ENCODE results near the gene APMAP. TPM values are rescaled to one million over a fixed set of nuclear protein-coding genes. Genes with fewer than 3 reads are reported as not detected.

The APMAP gene
- total and polyA plus RNA-seq, 9 of the 15 experiments (the other 6 are each of a cell fraction or from before 2014, with no cell fraction given) = 6.7 to 18.2 (median 14.4) TPM

DNA sequence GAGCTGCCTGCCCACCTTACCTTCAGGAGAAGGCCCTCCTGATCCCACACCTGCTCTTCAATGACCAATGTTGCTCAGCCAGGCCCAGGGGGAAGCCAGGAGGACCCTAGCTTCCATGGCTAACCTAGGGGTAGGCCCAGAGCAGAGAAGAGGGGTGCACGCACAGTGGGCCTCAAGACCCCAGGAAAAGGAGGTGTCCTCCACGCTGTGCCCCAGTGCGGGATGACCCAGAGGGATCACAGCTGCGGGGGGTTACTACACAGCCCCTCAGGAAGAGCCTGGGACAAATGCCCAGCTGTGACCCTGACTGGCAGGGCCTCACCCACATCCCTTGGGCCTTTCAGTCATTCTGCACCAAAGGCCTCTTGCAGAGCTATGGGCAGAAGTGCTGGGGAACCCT, 31.6 kb upstream of the APMAP start (continued):
- TF ChIP-seq DDX20 (tag; IDR thresholded peaks at IDR 0.05; ENCODE audit: low read depth) = no peak
- no peak for TF ChIP-seq NFE2L1 (tag; IDR thresholded peaks at IDR 0.05; ENCODE audit: borderline replicate concordance, low read depth)
- no peak for TF ChIP-seq POLR2A (conservative IDR thresholded peaks at IDR 0.05)
- no peak for TF ChIP-seq CBFA2T2 (conservative IDR thresholded peaks at IDR 0.05)
- TF ChIP-seq, protein P1, sequence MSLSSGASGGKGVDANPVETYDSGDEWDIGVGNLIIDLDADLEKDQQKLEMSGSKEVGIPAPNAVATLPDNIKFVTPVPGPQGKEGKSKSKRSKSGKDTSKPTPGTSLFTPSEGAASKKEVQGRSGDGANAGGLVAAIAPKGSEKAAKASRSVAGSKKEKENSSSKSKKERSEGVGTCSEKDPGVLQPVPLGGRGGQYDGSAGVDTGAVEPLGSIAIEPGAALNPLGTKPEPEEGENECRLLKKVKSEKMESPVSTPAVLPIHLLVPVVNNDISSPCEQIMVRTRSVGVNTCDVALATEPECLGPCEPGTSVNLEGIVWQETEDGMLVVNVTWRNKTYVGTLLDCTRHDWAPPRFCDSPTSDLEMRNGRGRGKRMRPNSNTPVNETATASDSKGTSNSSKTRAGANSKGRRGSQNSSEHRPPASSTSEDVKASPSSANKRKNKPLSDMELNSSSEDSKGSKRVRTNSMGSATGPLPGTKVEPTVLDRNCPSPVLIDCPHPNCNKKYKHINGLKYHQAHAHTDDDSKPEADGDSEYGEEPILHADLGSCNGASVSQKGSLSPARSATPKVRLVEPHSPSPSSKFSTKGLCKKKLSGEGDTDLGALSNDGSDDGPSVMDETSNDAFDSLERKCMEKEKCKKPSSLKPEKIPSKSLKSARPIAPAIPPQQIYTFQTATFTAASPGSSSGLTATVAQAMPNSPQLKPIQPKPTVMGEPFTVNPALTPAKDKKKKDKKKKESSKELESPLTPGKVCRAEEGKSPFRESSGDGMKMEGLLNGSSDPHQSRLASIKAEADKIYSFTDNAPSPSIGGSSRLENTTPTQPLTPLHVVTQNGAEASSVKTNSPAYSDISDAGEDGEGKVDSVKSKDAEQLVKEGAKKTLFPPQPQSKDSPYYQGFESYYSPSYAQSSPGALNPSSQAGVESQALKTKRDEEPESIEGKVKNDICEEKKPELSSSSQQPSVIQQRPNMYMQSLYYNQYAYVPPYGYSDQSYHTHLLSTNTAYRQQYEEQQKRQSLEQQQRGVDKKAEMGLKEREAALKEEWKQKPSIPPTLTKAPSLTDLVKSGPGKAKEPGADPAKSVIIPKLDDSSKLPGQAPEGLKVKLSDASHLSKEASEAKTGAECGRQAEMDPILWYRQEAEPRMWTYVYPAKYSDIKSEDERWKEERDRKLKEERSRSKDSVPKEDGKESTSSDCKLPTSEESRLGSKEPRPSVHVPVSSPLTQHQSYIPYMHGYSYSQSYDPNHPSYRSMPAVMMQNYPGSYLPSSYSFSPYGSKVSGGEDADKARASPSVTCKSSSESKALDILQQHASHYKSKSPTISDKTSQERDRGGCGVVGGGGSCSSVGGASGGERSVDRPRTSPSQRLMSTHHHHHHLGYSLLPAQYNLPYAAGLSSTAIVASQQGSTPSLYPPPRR (CRISPR knock-in tag; IDR thresholded peaks at IDR 0.05; ENCODE audit: borderline replicate concordance) = no peak
- TF ChIP-seq ELF1 (tag; IDR thresholded peaks at IDR 0.05) = no peak
- no peak for TF ChIP-seq KLF10 (CRISPR knock-in tag; IDR thresholded peaks at IDR 0.05)
- TF ChIP-seq, protein P2, sequence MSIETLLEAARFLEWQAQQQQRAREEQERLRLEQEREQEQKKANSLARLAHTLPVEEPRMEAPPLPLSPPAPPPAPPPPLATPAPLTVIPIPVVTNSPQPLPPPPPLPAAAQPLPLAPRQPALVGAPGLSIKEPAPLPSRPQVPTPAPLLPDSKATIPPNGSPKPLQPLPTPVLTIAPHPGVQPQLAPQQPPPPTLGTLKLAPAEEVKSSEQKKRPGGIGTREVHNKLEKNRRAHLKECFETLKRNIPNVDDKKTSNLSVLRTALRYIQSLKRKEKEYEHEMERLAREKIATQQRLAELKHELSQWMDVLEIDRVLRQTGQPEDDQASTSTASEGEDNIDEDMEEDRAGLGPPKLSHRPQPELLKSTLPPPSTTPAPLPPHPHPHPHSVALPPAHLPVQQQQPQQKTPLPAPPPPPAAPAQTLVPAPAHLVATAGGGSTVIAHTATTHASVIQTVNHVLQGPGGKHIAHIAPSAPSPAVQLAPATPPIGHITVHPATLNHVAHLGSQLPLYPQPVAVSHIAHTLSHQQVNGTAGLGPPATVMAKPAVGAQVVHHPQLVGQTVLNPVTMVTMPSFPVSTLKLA (conservative IDR thresholded peaks at IDR 0.05) = no peak

Measured in K562 (cell line).